Liver (tissue), 9 donors: Measurements from ENCODE around the gene TMEM222. TPM values are rescaled to one million over a fixed set of nuclear protein-coding genes. Genes with fewer than 3 reads are reported as not detected.

Experiments used
- DNase-seq: peaks from one replicate; pipeline ENCODE4 v3.0.0-alpha.2; 2017; ENCODE audit warnings: low spot score
- H3K27ac ChIP-seq, 2 donors: one replicate each; pipeline ENCODE4 v1.7.0; 2013; ENCODE audit warnings: inconsistent platforms in 2 of 2, low read length in 2 of 2, control low read depth in 1 of 2, low read depth in 1 of 2, mild to moderate bottlenecking in 1 of 2
- H3K27me3 ChIP-seq, 4 donors: one replicate each; pipeline versions ENCODE4 v1.6.1 to v1.7.0; 2013; ENCODE audit warnings: low read length in 3 of 4, inconsistent platforms in 1 of 4, mild to moderate bottlenecking in 1 of 4, moderate library complexity in 1 of 4; ENCODE audit not compliant: control insufficient read depth in 4 of 4, insufficient read depth in 4 of 4
- H3K36me3 ChIP-seq, 4 donors: one replicate each; pipeline versions ENCODE4 v1.6.1 to v1.7.0; 2013; ENCODE audit warnings: low read length in 3 of 4, mild to moderate bottlenecking in 3 of 4, low read depth in 1 of 4, moderate library complexity in 1 of 4; ENCODE audit not compliant: control insufficient read depth in 4 of 4, insufficient read depth in 3 of 4
- H3K4me1 ChIP-seq, 4 donors: one replicate each; pipeline versions ENCODE4 v1.6.1 to v1.7.0; 2013; ENCODE audit warnings: low read length in 3 of 4, mild to moderate bottlenecking in 3 of 4, moderate library complexity in 1 of 4; ENCODE audit not compliant: control insufficient read depth in 4 of 4, insufficient read depth in 4 of 4
- H3K4me3 ChIP-seq, 3 donors: one replicate each; pipeline versions ENCODE4 v1.6.1 to v1.7.0; 2013; ENCODE audit warnings: low read length in 3 of 3, control low read depth in 1 of 3, low read depth in 1 of 3, mild to moderate bottlenecking in 1 of 3
- H3K9ac ChIP-seq, 2 donors: one replicate each; pipeline ENCODE4 v1.7.0; 2013; ENCODE audit warnings: low read length in 2 of 2, mild to moderate bottlenecking in 2 of 2, moderate library complexity in 2 of 2, control low read depth in 1 of 2, low read depth in 1 of 2
- H3K9me3 ChIP-seq, 4 donors: one replicate each; pipeline versions ENCODE4 v1.6.1 to v1.7.0; 2013; ENCODE audit warnings: low read length in 3 of 4; ENCODE audit not compliant: control insufficient read depth in 4 of 4
- CTCF ChIP-seq: fragments of 150-350 bp; IDR thresholded peaks from 2 replicates; pipeline ENCODE4 v1.5.1; 2017; ENCODE audit warnings: improper control_type of control experiment, low read depth, low read length; ENCODE audit not compliant: missing input control
- FOXA2 ChIP-seq: IDR thresholded peaks from 2 replicates; pipeline ENCODE4 v1.6.1; 2016; ENCODE audit warnings: antibody characterized with exemption
- HNF4A ChIP-seq, 2 donors: conservative IDR thresholded peaks; 2 replicates each; pipeline ENCODE4 v1.6.1; 2016; ENCODE audit warnings: antibody characterized with exemption in 2 of 2, mild to moderate bottlenecking in 2 of 2
- HNF4G ChIP-seq: IDR thresholded peaks from 2 replicates; pipeline ENCODE4 v1.6.1; 2016; ENCODE audit warnings: antibody characterized with exemption
- JUND ChIP-seq, 2 donors: IDR thresholded peaks; 2 replicates each; pipeline ENCODE4 v1.6.1; 2016; ENCODE audit warnings: antibody characterized with exemption in 2 of 2
- NR2F2 ChIP-seq: IDR thresholded peaks from 2 replicates; pipeline ENCODE4 v1.6.1; 2016; ENCODE audit warnings: antibody characterized with exemption
- REST ChIP-seq: IDR thresholded peaks from 2 replicates; pipeline ENCODE4 v1.6.1; 2016; ENCODE audit warnings: antibody characterized with exemption, mild to moderate bottlenecking
- RXRA ChIP-seq, 2 donors: IDR thresholded peaks; 2 replicates each; pipeline ENCODE4 v1.6.1; 2017 to 2018; ENCODE audit warnings: antibody characterized with exemption in 2 of 2, mild to moderate bottlenecking in 1 of 2
- SP1 ChIP-seq: IDR thresholded peaks from 2 replicates; pipeline ENCODE4 v1.6.1; 2018; ENCODE audit warnings: antibody characterized with exemption, mild to moderate bottlenecking
- YY1 ChIP-seq: IDR thresholded peaks from 2 replicates; pipeline ENCODE4 v1.6.1; 2016; ENCODE audit warnings: antibody characterized with exemption, mild to moderate bottlenecking
- ZBTB33 ChIP-seq: IDR thresholded peaks from 2 replicates; pipeline ENCODE4 v1.6.1; 2016; ENCODE audit warnings: antibody characterized with exemption
- WGBS: extraction: QIAGEN DNeasy Blood & Tissue Kit; methylation state at CpG from one replicate; pipeline ENCODE4 v1.1.7; 2013; 5-methylcytosine and 5-hydroxymethylcytosine counted together
- polyA plus RNA-seq, 2 donors: library from polyadenylated mRNA; stranded (reverse) in 1 of 2; unstranded in 1 of 2; fragments of 200-250 nt in 1 of 2; fragments of >200 nt in 1 of 2; fragmentation: Nextera tagmentation in 1 of 2; extraction: Ambion mirVana in 1 of 2; gene quantifications; one replicate each; pipeline versions ENCODE4 v1.2.1 to v1.2.3, GENCODE V29; 2013 to 2015
- total RNA-seq, 2 donors: library from RNA; depleted of rRNA; stranded (reverse); fragments of >200 nt; gene quantifications; one replicate each; pipeline ENCODE4 v1.2.3, GENCODE V29; 2014
- donor health status: healthy.
- donor health status: healthy.
- donor health status: healthy.
- donor health status: healthy.
- donor health status: healthy.

Gene TMEM222
- total and polyA plus RNA-seq, 4 donors: 14.7 to 32.9 (median 21.8) TPM

GRCh38 chr1:27348861-27349783 lies 27.2 kb downstream of the TMEM222 start:
- no peaks in the 10 kb centered on the region for H3K9me3 ChIP-seq
- H3K36me3 ChIP-seq: no peaks in the 10 kb centered on the region
- DNase-seq: no peak
- no peak overlapping the region for H3K9ac ChIP-seq
- TF ChIP-seq HNF4A (conservative IDR thresholded peaks at IDR 0.05): no peak
- TF ChIP-seq NR2F2: peak; percentile 95
- peak in 1 of 2 donors; percentile 9 for TF ChIP-seq RXRA (IDR thresholded peaks at IDR 0.05)
- no peak for TF ChIP-seq JUND (IDR thresholded peaks at IDR 0.05)
- TF ChIP-seq SP1: no peak
- no peak for TF ChIP-seq HNF4G
- TF ChIP-seq REST: no peak
- no peak for TF ChIP-seq YY1
- no peak for TF ChIP-seq ZBTB33
- H3K4me1 ChIP-seq: peaks cover 3 to 27% (median 17%) of the 10 kb centered on the region in 4 donors
- no peaks in the 10 kb centered on the region for H3K27me3 ChIP-seq
- peak overlapping the region in 1 of 3 donors; percentile 43 for H3K4me3 ChIP-seq
- WGBS: 23% methylated on average over 51 of the region's 51 CpGs
- no peak overlapping the region for H3K27ac ChIP-seq

- H3K27ac ChIP-seq: no peak overlapping the region
- no peaks in the 10 kb centered on the region for H3K9me3 ChIP-seq
- peak overlapping the region in 1 of 3 donors; percentile 43 for H3K4me3 ChIP-seq
- H3K4me1 ChIP-seq: peaks cover 3 to 27% (median 17%) of the 10 kb centered on the region in 4 donors
- H3K36me3 ChIP-seq: no peaks in the 10 kb centered on the region
- DNase-seq: no peak
- TF ChIP-seq HNF4A (conservative IDR thresholded peaks at IDR 0.05) (no peak), REST (no peak), FOXA2 (no peak), CTCF (no peak), HNF4G (no peak)
- no peaks in the 10 kb centered on the region for H3K27me3 ChIP-seq
- 20% methylated on average over 84 of the region's 84 CpGs for WGBS
- H3K9ac ChIP-seq: no peak overlapping the region
These were observed 28.1 kb downstream of the TMEM222 start for GRCh38 chr1:27349784-27350662.
